ENCODE results near the gene GXYLT2.

The GXYLT2 gene

GRCh38 chr3:73024836-73025235, 137.0 kb downstream of the GXYLT2 start:
- no peak for DNase-seq

- DNase-seq: no peak
Measured at GRCh38 chr3:73026111-73026759, 138.4 kb downstream of the GXYLT2 start.

Data from T-helper 1 cell (primary cell).